Hepatocyte (in vitro differentiated cells): ENCODE measurements around the gene SH3GL2.

ENCODE experiments used
- CTCF ChIP-seq: fragments of 200-600 bp; sonication (generic); IDR thresholded peaks from 2 replicates; pipeline ENCODE4 v1.5.1; 2016; ENCODE audit warnings: antibody characterized with exemption, mild to moderate bottlenecking; ENCODE audit not compliant: poor library complexity
- EZH2 ChIP-seq: fragments of 200-600 bp; sonication (generic); IDR thresholded peaks from 2 replicates; pipeline ENCODE4 v1.6.1; 2016; ENCODE audit warnings: antibody characterized with exemption, mild to moderate bottlenecking, borderline replicate concordance

GRCh38 chr9:17555362-17556054 lies 23.4 kb upstream of the SH3GL2 start:
- TF ChIP-seq CTCF, result no peak
- no peak for TF ChIP-seq EZH2
